IMR-90 (cell line): ENCODE data around the gene MYH16.
"Not testable (repeated sequence)": the region's sequence is repeated elsewhere in the genome, so short reads cannot be mapped to it uniquely, and the experiment has no call there.

Source experiments
- BHLHE40 ChIP-seq: fragments of 150-350 bp; IDR thresholded peaks from 2 replicates; pipeline ENCODE4 v1.6.1; 2016; ENCODE audit warnings: mild to moderate bottlenecking, low read depth, low read length
- CEBPB ChIP-seq: IDR thresholded peaks from 2 replicates; pipeline ENCODE4 v1.6.1; 2012; ENCODE audit warnings: low read depth, low read length, improper control_type of control experiment
- CTCF ChIP-seq: conservative IDR thresholded peaks from 2 replicates; pipeline ENCODE4 v1.5.1; 2012; ENCODE audit warnings: mild to moderate bottlenecking, low read depth, low read length, improper control_type of control experiment
- FOS ChIP-seq: fragments of 150-350 bp; IDR thresholded peaks from 2 replicates; pipeline ENCODE4 v1.6.1; 2016; ENCODE audit warnings: low read depth, low read length
- MAFK ChIP-seq: IDR thresholded peaks from 2 replicates; pipeline ENCODE4 v1.6.1; 2012; ENCODE audit warnings: low read depth, low read length, improper control_type of control experiment
- MAZ ChIP-seq: IDR thresholded peaks from 2 replicates; pipeline ENCODE4 v1.6.1; 2012; ENCODE audit warnings: low read depth, mild to moderate bottlenecking, low read length, improper control_type of control experiment, moderate library complexity, borderline replicate concordance
- MXI1 ChIP-seq: IDR thresholded peaks from 2 replicates; pipeline ENCODE4 v1.6.1; 2012; ENCODE audit warnings: low read depth, mild to moderate bottlenecking, low read length, moderate library complexity, borderline replicate concordance
- NFE2L2 ChIP-seq: fragments of 150-350 bp; IDR thresholded peaks from 2 replicates; pipeline ENCODE4 v1.6.1; 2016; ENCODE audit warnings: low read depth, mild to moderate bottlenecking, low read length
- POLR2A ChIP-seq: IDR thresholded peaks from 2 replicates; pipeline ENCODE4 v1.6.1; 2012; ENCODE audit warnings: mild to moderate bottlenecking, low read depth, low read length
- RAD21 ChIP-seq: IDR thresholded peaks from 2 replicates; pipeline ENCODE4 v1.6.1; 2012; ENCODE audit warnings: low read length, improper control_type of control experiment
- RFX5 ChIP-seq: IDR thresholded peaks from 2 replicates; pipeline ENCODE4 v1.8.0; 2012; ENCODE audit warnings: low read depth, mild to moderate bottlenecking, low read length, moderate library complexity
- SMC3 ChIP-seq: fragments of 150-350 bp; IDR thresholded peaks from 2 replicates; pipeline ENCODE4 v1.6.1; 2016; ENCODE audit warnings: low read depth, mild to moderate bottlenecking, antibody characterized with exemption, low read length, moderate library complexity
- USF2 ChIP-seq: fragments of 150-350 bp; IDR thresholded peaks from 2 replicates; pipeline ENCODE4 v1.6.1; 2017; ENCODE audit warnings: mild to moderate bottlenecking, antibody characterized with exemption, low read length, low read depth
- TF ChIP-seq, protein P1 (sequence below): fragments of 150-350 bp; IDR thresholded peaks from 2 replicates; pipeline ENCODE4 v1.6.1; 2016; ENCODE audit warnings: low read depth, mild to moderate bottlenecking, low read length, moderate library complexity, borderline replicate concordance

DNA sequence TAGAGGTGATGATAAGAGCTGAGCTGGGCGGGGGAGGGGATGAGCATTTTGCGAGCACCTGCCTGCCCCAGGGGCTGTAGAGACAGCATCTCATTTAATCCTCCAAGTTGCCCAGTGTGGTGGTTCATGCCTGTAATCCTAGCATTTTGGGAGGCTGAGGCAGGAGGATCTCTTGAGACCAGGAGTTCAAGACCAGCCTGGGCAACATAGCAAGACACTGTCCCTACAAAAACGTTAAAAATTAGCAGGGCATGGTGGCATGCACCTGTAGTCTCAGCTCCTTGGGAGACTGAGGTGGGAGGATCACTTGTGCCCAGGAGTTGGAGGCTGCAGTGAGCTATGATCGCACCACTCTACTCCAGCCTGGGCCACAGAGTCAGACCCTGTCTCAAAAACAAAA is 39.7 kb upstream of the MYH16 start:
- not testable (repeated sequence) for TF ChIP-seq POLR2A, CTCF, SMC3, BHLHE40, MXI1, CEBPB, RAD21, RFX5, USF2, MAFK, FOS, MAZ, NFE2L2
- TF ChIP-seq, protein P1, sequence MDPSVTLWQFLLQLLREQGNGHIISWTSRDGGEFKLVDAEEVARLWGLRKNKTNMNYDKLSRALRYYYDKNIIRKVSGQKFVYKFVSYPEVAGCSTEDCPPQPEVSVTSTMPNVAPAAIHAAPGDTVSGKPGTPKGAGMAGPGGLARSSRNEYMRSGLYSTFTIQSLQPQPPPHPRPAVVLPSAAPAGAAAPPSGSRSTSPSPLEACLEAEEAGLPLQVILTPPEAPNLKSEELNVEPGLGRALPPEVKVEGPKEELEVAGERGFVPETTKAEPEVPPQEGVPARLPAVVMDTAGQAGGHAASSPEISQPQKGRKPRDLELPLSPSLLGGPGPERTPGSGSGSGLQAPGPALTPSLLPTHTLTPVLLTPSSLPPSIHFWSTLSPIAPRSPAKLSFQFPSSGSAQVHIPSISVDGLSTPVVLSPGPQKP = not testable (repeated sequence)
